Ishikawa (cell line): ENCODE results near the gene SYCP2L.

Experiments
- CEBPB ChIP-seq: IDR thresholded peaks from 2 replicates; pipeline ENCODE4 v1.6.1; 2012
- CREB1 ChIP-seq: IDR thresholded peaks from 2 replicates; pipeline ENCODE4 v1.6.1; 2012; ENCODE audit warnings: low read depth
- EGR1 ChIP-seq: IDR thresholded peaks from 2 replicates; pipeline ENCODE4 v1.6.1; 2012
- EP300 ChIP-seq: IDR thresholded peaks from 2 replicates; pipeline ENCODE4 v1.6.1; 2012; ENCODE audit warnings: borderline replicate concordance
- FOXM1 ChIP-seq: IDR thresholded peaks from 2 replicates; pipeline ENCODE4 v1.6.1; 2012; ENCODE audit warnings: low read depth, borderline replicate concordance
- MAX ChIP-seq: IDR thresholded peaks from 2 replicates; pipeline ENCODE4 v1.6.1; 2012
- NFIC ChIP-seq: IDR thresholded peaks from 2 replicates; pipeline ENCODE4 v1.6.1; 2012
- RAD21 ChIP-seq: IDR thresholded peaks from 2 replicates; pipeline ENCODE4 v1.6.1; 2012; ENCODE audit warnings: low read depth
- TAF1 ChIP-seq: IDR thresholded peaks from 2 replicates; pipeline ENCODE4 v1.6.1; 2012; ENCODE audit warnings: low read depth, mild to moderate bottlenecking
- TCF12 ChIP-seq: IDR thresholded peaks from 2 replicates; pipeline ENCODE4 v1.6.1; 2012; ENCODE audit warnings: low read depth
- TEAD4 ChIP-seq: IDR thresholded peaks from 2 replicates; pipeline ENCODE4 v1.6.1; 2012
- YY1 ChIP-seq: IDR thresholded peaks from 2 replicates; pipeline ENCODE4 v1.6.1; 2012; ENCODE audit warnings: low read depth
- ZBTB7A ChIP-seq: IDR thresholded peaks from 2 replicates; pipeline ENCODE4 v1.6.1; 2012; ENCODE audit warnings: low read depth
- TF ChIP-seq, protein P1 (sequence below): IDR thresholded peaks from 2 replicates; pipeline ENCODE4 v1.6.1; 2012
- TF ChIP-seq, protein P2 (sequence below): IDR thresholded peaks from 2 replicates; pipeline ENCODE4 v1.6.1; 2012; ENCODE audit warnings: low read depth, mild to moderate bottlenecking

Gene SYCP2L

DNA sequence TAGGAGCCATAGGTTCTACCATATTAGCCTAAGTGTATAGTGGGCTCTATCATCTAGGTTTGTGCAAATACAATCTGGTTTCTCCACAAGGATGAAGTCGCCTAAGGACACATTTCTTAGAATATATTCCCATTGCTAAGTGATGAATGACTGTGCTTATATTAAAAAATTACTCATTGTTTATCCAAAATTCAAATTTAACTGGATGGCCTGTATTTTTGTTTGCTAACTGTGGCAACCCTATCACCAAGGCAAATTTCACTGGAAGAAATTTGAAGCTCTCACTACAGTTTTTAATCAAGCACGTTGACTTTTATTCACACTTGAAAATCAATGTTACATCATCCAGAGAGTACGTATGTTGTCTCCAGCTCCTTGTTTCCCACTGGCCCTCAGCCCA lies 18.9 kb upstream of the SYCP2L start:
- TF ChIP-seq, protein P1, sequence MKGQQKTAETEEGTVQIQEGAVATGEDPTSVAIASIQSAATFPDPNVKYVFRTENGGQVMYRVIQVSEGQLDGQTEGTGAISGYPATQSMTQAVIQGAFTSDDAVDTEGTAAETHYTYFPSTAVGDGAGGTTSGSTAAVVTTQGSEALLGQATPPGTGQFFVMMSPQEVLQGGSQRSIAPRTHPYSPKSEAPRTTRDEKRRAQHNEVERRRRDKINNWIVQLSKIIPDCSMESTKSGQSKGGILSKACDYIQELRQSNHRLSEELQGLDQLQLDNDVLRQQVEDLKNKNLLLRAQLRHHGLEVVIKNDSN: no peak
- TF ChIP-seq RAD21: no peak
- no peak for TF ChIP-seq TCF12
- no peak for TF ChIP-seq MAX
- TF ChIP-seq, protein P2, sequence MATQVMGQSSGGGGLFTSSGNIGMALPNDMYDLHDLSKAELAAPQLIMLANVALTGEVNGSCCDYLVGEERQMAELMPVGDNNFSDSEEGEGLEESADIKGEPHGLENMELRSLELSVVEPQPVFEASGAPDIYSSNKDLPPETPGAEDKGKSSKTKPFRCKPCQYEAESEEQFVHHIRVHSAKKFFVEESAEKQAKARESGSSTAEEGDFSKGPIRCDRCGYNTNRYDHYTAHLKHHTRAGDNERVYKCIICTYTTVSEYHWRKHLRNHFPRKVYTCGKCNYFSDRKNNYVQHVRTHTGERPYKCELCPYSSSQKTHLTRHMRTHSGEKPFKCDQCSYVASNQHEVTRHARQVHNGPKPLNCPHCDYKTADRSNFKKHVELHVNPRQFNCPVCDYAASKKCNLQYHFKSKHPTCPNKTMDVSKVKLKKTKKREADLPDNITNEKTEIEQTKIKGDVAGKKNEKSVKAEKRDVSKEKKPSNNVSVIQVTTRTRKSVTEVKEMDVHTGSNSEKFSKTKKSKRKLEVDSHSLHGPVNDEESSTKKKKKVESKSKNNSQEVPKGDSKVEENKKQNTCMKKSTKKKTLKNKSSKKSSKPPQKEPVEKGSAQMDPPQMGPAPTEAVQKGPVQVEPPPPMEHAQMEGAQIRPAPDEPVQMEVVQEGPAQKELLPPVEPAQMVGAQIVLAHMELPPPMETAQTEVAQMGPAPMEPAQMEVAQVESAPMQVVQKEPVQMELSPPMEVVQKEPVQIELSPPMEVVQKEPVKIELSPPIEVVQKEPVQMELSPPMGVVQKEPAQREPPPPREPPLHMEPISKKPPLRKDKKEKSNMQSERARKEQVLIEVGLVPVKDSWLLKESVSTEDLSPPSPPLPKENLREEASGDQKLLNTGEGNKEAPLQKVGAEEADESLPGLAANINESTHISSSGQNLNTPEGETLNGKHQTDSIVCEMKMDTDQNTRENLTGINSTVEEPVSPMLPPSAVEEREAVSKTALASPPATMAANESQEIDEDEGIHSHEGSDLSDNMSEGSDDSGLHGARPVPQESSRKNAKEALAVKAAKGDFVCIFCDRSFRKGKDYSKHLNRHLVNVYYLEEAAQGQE: no peak
- no peak for TF ChIP-seq TAF1
- no peak for TF ChIP-seq NFIC
- no peak for TF ChIP-seq FOXM1
- no peak for TF ChIP-seq YY1
- TF ChIP-seq EGR1: no peak
- no peak for TF ChIP-seq TEAD4
- no peak for TF ChIP-seq CEBPB
- TF ChIP-seq CREB1: no peak
- no peak for TF ChIP-seq ZBTB7A
- no peak for TF ChIP-seq EP300

GRCh38 chr6:10873374-10873773 lies 13.5 kb upstream of the SYCP2L start:
- TF ChIP-seq, protein P2: no peak
- no peak for TF ChIP-seq YY1
- no peak for TF ChIP-seq EP300
- TF ChIP-seq, protein P1: no peak
- TF ChIP-seq CREB1: no peak
- no peak for TF ChIP-seq ZBTB7A
- no peak for TF ChIP-seq EGR1
- no peak for TF ChIP-seq TAF1
- no peak for TF ChIP-seq NFIC
- no peak for TF ChIP-seq TEAD4
- TF ChIP-seq RAD21: no peak
- TF ChIP-seq MAX: no peak
- TF ChIP-seq TCF12: no peak
- TF ChIP-seq CEBPB: no peak
- no peak for TF ChIP-seq FOXM1

GRCh38 chr6:10874207-10874606 lies 12.6 kb upstream of the SYCP2L start:
- TF ChIP-seq MAX (no peak), FOXM1 (no peak), EGR1 (no peak), NFIC (no peak), RAD21 (no peak), CEBPB (no peak), CREB1 (no peak), TCF12 (no peak), YY1 (no peak)

GRCh38 chr6:10875026-10875425 lies 11.8 kb upstream of the SYCP2L start:
- TF ChIP-seq YY1: no peak
- TF ChIP-seq MAX: no peak
- TF ChIP-seq TAF1: no peak
- no peak for TF ChIP-seq EP300
- TF ChIP-seq, protein P2: no peak
- TF ChIP-seq EGR1: no peak
- TF ChIP-seq ZBTB7A: no peak
- no peak for TF ChIP-seq CREB1
- no peak for TF ChIP-seq CEBPB
- no peak for TF ChIP-seq TEAD4
- TF ChIP-seq TCF12: no peak
- TF ChIP-seq, protein P1: no peak
